ENCODE results near the gene PWP2.
"Not testable (repeated sequence)": the region's sequence is repeated elsewhere in the genome, so short reads cannot be mapped to it uniquely, and the experiment has no call there.

The PWP2 gene

DNA sequence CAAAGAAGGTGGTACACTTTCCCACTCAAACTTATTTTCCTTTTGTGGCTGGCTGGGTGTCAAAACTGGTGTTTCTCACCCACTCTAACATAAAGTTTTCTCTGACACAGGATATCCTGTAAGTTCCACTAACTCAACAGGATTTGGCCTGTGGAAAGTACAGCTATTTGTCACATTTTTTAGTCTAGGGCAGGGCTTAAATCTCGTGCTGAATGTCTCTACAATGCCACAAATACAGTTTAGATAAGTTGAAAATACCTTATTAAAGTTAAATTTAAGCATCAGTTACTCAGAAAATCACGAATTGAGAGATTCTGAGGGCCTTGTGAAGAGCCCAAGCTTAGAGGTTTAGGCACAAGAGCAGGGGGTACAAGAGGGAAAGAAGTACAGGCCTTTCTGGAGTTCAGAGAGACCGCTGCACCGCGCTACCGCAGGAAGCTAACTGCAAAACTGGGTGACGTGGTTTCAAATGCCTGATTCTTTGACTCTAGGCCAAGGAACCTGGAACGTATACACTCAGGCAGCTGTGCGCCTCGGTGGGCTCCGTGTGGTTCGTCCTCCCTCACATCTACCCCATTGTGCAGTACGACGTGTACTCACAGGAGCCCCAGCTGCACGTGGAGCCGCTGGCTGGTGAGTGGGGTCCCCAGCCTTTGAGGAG lies 23.4 kb upstream of the PWP2 start:
- DNase-seq (ENCODE audit: low spot score): no peak

DNA sequence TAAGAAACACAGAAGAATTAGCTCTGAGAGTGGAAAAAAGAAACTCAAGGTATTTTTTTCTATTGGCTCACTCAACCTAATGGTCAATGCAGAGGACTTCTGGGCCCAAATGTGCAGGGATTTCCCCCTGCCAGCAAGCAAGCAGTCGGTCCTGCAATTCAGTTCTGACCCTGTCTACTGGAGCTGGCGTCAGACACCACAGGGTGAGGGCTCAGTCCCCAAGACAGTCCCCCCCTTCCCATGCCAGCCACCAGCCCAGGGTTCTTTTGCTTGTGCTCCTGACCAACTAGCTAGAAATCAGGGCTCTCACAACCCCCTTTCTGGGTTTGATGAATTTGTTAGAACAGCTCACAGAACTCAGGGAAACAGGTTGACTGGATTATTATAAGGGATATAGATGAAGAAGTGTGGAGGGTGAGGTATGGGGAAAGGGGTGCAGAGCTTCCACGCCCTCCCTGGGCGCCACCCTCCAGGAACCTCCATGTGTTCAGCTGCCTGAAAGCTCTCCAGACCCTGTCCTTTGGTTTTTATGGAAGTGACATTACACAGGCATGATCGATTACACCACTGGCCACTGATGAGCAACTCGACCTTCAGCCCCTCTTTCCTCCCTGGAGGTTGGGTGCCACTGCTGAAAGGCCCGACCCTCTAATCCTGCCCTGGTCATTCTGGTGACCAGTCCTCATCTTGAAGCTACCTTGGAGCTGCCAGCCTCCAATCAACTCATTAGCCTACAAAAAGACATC lies 22.5 kb upstream of the PWP2 start:
- DNase-seq (ENCODE audit: low spot score): no peak

DNA sequence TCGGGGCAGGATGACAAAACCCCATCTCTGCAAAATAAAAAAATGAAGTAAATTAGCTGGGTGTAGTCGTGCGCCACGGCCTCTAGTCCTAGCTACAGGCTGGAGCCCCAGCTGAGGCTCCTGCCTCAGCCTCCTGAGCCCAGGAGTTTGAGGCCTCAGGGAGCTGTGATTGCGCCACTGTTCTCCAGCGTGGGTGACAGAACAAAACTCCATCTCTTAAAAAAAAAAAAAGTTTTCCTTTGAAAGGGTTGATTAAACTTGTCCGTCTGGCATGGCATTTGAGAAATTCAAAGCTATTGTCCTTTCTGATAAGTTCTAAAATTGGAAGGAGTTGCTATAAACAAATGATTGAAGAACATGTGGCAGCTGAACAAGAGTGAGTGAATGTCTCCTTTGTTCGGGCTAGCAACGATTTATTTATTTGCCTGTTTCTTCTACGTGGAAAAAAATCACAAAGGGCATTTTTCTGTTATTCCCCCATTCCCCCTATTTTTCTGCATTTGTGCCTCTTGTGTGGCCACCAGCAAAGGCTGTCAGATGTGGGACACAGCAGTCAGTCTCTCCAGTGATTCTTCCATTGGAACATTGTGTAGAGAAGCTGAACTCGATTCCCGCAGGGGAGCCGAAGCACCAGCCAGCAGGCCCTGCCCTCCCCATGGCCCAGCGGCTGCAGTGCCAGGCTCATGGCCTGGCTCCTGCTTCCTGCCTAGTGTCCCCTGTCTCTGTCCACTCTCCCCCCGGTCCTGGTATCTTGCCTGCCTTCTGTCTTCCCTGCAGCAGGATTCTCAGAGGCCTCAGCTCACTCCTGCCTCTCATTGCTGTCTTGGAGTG lies 21.5 kb upstream of the PWP2 start:
- no peak for DNase-seq (ENCODE audit: low spot score)

DNA sequence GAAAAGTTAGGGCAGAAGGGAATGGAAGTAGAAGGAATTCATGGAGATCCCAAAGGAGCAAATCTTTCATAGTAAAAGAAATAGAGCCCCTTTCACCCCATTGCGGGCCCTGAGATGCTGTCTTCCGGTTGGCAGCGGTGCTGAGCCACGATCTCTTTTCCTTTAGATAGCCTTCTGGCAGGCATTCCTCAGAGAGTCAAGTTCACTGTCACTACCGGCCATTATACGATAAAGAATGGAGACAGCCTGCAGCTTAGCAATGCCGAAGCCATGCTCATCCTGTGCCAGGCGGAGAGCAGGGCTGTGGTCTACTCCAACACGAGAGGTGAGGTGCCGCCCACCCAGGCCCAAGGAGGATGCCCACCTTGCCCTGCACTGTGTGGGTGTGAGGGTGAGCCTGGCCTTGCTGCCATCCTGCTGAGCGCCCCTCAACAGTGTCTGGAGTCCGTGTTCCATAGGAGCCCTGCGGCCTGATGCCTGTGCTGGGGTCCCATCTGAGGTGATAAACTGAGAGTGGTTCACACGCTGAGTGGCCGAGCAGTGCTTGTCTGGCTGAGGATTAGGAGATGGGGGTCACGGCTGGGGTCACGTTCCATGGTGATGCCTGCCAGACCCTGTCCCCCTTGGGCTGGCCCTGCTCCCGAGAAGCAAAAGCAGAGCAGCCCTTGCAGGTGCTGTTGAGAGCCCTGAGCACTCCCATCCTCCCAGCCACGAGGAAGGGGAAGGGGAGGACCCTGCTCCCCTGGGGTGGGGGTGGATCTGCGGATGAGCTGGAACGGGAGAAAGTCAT lies 20.4 kb upstream of the PWP2 start:
- DNase-seq (ENCODE audit: low spot score): no peak

DNA sequence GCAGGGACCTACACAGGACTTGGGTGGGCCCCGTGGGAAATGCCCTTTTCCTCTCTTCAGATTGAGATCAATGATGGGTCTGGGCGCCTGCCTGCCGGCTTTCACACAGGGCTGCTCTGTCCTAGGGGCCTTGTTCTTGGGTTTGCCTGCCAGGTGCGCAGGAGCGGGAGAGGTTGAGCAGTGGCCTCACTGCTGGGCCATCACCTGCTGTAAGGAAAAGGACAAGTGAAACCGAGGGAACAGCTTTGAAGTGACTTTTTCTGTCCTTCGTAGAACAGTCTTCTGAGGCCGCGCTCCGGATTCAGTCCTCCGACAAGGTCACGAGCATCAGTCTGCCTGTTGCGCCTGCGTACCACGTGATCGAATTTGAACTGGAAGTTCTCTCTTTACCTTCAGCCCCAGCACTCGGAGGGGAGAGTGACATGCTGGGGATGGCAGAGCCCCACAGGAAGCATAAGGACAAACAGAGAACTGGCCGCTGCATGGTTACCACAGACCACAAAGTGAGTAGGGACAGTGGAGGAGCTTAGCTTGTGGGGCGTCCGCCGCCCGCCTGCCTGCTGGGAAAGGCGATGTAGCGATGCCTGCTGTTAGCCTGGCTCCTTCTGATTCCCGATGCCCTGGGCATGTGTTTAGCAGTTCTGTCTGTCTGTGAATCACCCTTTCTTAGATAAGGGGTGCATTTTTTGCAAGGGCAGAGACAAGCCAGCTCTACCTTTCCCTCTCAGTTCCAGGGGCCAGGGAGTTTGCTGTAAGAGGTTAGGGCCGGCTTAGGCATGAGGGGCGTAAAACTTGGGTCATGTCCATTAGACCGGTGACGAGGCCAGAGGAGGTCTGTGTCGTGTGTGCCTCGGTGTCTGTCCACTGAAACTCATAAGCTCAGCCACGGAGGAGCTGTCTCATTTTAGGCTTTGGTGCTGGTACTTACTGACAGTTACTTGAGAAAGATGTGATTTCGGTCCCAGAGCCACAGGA lies 19.5 kb upstream of the PWP2 start:
- no peak for DNase-seq (ENCODE audit: low spot score)

DNA sequence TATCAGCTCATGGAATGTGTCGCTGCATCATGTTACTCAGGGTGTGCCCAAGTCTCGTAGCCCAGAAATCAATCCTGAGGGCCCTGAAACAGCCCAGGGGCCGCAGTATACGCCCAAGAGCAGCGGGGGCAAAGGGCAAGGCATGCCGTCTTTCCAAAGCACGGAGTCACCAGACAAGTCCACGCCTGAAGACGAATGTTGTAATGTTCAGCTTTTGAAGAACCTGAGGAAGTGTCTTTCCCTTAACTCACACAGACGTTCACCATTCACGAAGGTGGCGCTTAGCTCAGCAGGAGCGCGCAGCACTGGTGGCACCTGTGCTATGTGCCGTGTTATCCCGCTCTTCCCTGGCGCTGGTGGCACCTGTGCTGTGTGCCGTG lies 18.8 kb upstream of the PWP2 start:
- no peak for DNase-seq (ENCODE audit: low spot score)

DNA sequence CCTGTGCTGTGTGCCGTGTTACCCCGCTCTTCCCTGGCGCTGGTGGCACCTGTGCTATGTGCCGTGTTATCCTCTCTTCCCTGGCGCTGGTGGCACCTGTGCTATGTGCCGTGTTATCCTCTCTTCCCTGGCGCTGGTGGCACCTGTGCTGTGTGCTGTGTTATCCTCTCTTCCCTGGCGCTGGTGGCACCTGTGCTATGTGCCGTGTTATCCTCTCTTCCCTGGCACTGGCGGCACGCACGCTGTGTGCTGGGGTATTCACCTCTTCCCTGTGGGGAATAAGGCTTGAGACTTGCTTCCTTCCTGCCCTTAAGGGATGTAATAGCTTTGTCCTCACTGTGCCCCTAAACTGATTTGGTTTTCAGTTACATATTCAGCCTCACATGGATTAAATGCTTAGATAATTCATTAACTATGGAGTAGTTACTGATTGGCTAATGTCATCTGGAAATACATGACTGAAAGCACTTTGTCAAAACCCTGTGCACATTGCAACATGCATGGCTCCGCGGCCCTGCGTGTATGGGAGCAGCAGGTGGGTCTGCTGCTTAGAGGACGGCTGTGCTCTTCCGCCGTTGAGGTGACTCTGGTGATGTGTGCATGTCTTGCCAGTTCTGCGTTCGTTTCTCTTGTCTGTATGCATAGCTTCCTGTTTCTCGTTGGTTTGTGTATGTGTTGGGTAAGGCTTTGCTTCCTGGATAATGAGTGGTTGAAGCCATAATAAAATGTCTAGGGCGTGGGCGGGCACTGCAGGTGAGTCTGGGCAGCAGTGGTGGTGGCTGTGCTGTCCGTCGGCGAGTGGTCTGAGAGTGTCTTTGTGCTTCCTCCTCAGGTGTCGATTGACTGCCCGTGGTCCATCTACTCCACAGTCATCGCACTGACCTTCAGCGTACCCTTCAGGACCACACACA lies 17.9 kb upstream of the PWP2 start:
- no peak for DNase-seq (ENCODE audit: low spot score)

DNA sequence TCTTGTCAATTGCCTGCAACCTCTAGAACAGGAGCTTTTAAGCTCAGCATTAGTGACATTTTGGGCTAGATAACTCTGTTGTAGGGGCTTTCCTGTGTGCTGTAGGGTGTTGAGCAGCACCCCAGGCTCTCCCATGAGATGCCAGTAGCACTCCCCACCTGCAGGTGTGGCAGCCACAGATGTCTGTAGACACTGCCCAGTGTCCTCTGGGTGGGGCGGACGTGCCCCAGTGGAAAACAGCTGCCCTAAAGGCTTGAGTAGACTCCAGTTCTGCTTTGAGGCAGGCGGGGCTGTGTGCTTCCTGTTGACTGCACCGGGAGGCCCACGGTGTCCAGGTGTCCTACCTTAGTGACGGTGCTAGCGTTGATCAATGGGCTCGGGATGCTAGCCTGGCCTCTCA lies 16.9 kb upstream of the PWP2 start:
- DNase-seq (ENCODE audit: low spot score): no peak

DNA sequence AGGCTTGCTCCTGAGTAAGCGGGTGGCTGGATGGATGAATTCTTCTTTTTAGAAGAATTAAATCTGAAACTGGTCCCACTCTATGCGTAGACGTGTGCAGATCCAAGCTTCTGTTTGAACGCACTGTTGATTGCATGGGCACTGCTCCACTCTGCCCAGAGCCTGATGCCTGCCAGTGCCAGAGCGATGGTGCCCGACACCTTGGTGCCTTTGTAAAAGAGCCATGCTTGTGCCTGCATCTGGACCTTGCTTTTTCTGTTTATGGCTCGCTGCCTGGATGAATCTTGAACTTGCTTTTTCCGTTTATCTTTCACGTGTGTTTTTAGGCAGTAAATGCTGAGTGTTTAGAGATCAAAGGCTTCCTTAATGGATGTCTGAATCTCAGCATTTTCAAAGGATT lies 15.0 kb upstream of the PWP2 start:
- DNase-seq (ENCODE audit: low spot score): no peak

DNA sequence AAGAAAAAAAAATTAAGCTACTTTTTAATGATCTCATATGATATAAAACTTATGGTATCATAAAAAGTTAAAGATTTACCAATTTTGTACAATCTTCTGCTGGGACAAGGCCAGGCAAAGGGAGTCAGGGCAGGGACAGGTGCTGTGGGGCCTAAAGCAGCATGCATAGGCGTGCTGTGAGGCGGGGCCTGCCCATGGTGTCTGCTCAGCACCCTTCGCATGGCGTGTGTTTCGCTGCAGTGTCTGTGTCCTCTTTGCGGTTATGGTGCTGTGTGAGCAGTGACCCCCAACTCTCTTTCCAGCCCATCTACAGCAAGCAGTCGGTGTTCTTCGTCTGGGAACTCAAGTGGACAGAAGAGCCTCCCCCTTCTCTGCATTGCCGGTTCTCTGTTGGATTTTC lies 13.4 kb upstream of the PWP2 start:
- DNase-seq (ENCODE audit: low spot score): no peak

DNA sequence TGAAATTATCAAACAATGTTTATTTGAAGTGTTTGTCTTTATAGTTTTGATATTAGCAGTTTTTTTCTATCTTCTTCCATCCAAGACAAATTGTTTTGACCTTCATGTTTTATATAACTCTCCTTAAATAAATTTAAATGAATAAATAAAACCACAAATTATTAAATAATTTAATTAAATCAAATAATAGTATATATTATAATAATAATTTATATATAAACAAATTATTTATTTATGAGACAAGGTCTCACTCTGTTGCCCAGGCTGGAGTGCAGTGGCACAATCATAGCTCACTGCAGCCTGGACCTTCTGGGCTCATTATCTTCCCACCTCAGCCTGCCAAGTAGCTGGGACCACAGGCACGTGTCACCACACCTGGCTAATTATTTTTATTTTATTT lies 12.4 kb upstream of the PWP2 start:
- DNase-seq (ENCODE audit: low spot score): no peak

DNA sequence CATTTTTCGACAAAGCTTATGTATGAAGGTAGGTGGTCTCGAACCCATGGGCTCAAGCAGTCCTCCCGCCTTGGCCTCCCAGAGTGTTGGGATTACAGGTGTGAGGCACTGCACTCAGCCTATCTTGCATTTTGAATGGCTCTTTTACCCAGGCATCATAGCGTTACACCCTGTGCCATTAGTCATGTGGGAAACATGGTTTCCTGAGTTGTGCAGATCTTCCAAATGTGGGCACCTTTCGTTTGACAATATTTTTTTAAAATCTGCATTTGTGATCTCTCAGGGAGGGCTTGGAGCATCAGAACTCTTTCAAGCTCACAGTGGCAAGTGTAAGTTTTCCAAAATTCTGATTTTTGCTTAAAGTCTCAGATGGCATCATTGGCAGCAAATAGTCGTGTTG lies 8.7 kb upstream of the PWP2 start:
- not testable (repeated sequence) for DNase-seq (ENCODE audit: low spot score)

DNA sequence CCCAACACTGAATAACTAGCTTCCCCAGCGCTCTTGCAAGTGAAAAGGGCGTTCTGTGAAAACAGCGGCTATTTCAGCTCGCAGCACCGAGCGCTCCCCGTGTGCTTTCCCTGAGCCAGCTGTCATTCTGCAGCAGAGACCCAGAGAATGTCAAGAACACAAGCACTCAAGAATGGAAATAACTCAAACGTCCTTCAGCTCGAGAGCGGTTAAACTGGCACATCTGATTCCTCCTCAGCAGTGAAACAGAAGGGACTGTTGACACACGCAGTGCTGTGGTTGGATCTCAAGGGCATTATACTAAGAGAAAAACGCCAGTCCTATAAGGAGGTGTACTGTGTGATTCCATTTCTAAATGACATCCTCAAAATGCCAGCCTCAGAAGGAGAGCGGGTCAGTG lies 8.2 kb upstream of the PWP2 start:
- not testable (repeated sequence) for DNase-seq (ENCODE audit: low spot score)

DNA sequence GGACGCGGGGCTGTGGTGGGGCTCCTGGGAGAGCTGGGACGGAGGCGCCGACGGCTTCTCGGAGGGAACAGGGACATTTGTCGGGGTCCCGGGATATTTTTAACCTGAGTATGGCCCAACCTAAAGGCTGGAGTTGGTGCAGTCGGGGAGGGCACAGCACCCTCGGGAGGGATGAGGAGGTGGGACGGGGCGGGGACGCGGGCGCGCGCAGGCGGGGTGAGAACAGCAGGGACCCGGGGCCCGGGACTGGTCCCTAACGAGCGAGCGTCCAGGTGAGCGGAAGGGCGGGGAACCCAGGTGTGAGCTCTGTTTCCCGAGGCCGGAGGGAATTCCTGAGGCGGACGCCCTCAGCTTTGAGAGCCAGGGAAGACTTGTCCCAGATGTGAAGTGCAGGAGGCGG lies 390 bp downstream of the PWP2 start:
- DNase-seq (ENCODE audit: low spot score): not testable (repeated sequence)

DNA sequence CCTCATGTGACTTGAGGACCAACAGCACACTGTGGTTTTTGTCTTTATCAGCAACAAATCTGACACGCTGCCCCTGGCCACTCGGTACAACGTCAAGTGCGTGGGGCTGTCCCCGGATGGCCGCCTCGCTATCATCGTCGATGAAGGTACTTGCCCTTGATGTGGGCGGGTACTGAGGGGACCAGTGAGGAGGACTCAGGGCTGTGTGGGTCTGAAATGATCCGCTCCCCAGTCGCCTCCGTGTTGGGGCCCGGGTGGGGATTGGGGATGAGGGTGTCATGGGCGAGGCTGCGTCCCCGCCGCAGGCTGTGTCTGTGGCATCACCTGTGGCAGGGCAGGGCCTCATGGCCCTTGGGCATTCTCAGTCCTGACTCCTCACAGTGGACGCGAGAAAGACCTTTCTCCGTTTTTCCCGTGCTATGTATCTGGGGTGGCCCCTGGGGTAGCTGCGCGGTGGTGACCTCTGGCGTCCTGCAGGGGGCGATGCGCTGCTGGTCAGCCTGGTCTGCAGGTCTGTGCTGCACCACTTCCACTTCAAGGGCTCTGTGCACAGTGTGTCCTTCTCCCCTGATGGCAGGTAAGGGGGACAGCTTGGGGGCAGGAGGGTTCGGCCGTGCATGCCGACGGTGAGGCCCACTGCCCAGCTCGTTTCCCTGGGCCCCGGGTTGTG lies 6.6 kb downstream of the PWP2 start:
- not testable (repeated sequence) for DNase-seq (ENCODE audit: low spot score)

DNA sequence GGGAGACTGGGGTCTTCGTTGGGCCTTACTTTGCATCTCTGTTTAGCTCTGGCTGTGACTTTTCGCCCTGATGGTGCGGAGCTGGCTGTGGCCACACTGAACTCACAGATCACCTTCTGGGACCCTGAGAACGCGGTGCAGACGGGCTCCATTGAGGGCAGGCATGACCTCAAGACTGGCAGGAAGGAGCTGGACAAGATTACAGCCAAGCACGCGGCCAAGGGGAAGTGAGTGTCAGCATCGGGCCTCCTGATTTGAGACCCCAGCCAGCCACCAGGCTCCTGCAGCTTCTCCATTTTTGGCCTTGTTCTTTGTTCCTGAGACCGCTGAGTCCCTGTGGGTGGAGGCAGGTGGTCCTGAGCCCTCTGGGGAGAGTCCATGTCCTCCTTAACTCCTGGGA lies 14.9 kb downstream of the PWP2 start:
- DNase-seq (ENCODE audit: low spot score): not testable (repeated sequence)

DNA sequence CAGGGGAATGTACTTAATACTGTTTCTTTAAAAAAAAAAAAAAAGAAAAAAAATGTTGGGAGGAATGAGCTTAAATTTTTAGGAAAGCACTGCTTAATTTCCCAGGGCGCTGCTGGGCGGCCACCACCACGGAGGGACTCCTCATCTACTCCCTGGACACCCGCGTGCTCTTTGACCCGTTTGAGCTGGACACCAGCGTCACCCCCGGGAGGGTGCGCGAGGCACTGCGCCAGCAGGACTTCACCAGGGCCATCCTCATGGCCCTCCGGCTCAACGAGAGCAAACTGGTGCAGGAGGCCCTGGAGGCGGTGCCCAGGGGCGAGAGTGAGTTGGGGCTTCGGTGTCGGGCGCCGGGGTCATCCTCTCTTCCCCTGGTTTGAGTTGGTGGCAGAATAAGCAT lies 20.6 kb downstream of the PWP2 start:
- not testable (repeated sequence) for DNase-seq (ENCODE audit: low spot score)

DNA sequence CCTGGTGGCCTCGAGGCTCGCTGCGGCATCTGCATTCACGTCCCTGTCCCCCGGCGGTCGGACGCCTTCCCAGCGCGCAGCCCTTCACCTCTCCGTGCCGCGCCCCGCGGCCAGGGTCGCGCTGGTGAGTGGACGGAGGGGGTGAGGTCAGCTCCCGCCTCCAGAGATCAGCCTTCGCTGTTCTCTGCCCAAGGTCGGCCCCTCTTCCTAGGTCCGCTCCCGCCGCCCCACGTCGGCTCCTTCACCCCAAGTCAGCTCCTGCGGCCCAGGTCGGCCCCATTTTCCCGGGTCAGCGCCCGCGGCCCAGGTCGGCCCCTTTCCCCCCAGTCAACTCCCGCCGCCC lies 26.5 kb downstream of the PWP2 start:
- not testable (repeated sequence) for DNase-seq (ENCODE audit: low spot score)

DNA sequence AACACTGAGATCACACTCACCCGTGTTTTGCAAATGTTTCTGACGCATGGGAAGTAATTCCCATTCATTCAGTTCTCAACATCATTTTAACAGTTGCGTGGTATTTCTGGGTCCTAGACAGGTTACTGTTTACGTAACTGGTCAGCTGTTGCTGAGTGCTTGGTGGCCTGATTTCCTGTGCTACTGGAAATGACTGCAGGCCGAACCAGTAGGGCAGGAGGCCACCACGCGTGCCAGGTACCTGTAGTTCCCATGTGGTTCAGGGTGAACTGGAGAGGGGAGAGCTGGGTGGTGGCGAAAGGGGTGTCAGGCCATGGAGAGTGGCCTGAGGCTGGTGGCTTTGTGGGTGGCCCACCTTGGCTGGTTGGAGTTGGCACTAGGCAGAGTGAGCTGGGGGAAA lies 27.5 kb downstream of the PWP2 start:
- not testable (repeated sequence) for DNase-seq (ENCODE audit: low spot score)

Data from RKO (cell line).